ENCODE data around the gene FBRSL1. TPM values are rescaled to one million over a fixed set of nuclear protein-coding genes. Genes with fewer than 3 reads are reported as not detected.

FBRSL1 gene
- total and polyA plus RNA-seq, 2 of the 8 experiments (the other 6 are each of a cell fraction or from before 2014, with no cell fraction given), result 18.4 to 109 TPM

- H3K56ac ChIP-seq (replicated peaks; ENCODE audit: insufficient read length, low read depth, low read length), result no peak overlapping the region
- no peak for TF ChIP-seq ATF2 (IDR thresholded peaks at IDR 0.05; ENCODE audit: low read length)
- H3K23ac ChIP-seq (ENCODE audit: insufficient read length), result no peak overlapping the region
- FAIRE-seq, result no peak
- H3K4me1 ChIP-seq (replicated peaks in 1 of 4; ENCODE audit: control insufficient read depth in 3 of 4, insufficient read depth in 4 of 4, low read length in 3 of 4), result peaks cover 0 to 15% (median 11%) of the 10 kb centered on the region in 4 experiments; a peak in 6 of 7 replicates
- H3K79me2 ChIP-seq (ENCODE audit: control insufficient read depth in 1 of 2, insufficient read depth in 2 of 2, low read length in 2 of 2), result no peaks in the 10 kb centered on the region
- no peak overlapping the region for H3K9ac ChIP-seq (replicated peaks in 1 of 4; ENCODE audit: extremely low read depth in 1 of 4, low read depth in 3 of 4, low read length in 3 of 4)
- no peak overlapping the region for H2BK20ac ChIP-seq (ENCODE audit: low read length)
- H3K27ac ChIP-seq (ENCODE audit: low read depth, low read length), result no peak overlapping the region
- H4K8ac ChIP-seq (ENCODE audit: extremely low read depth, insufficient read depth, low read length), result no peak overlapping the region
- H4K20me1 ChIP-seq (replicated peaks in 1 of 2; ENCODE audit: control insufficient read depth in 1 of 2, insufficient read depth in 2 of 2, low read length in 2 of 2), result peaks cover 4 to 13% of the 10 kb centered on the region in 2 experiments
- H3K23me2 ChIP-seq (ENCODE audit: low read depth, low read length), result no peaks in the 10 kb centered on the region
- no peak overlapping the region for H2AFZ ChIP-seq (ENCODE audit: low read length)
- no peak overlapping the region for H2BK5ac ChIP-seq (ENCODE audit: low read depth, low read length)
- H4K91ac ChIP-seq (replicated peaks; ENCODE audit: insufficient read length, low read length), result no peak overlapping the region
- H3K36me3 ChIP-seq (ENCODE audit: control insufficient read depth in 2 of 4, insufficient read depth in 4 of 4, low read length in 3 of 4), result peaks cover 0 to 7% (median 0%) of the 10 kb centered on the region in 4 experiments; a peak in 1 of 8 replicates
- H3K79me1 ChIP-seq (ENCODE audit: low read depth, low read length), result no peaks in the 10 kb centered on the region; the same call in 1 of the 2 replicates
- no peak overlapping the region for H2BK12ac ChIP-seq (ENCODE audit: low read depth, low read length)
- H3K14ac ChIP-seq (ENCODE audit: insufficient read length), result no peak overlapping the region
- H3K18ac ChIP-seq (ENCODE audit: extremely low read depth, low read length), result no peak overlapping the region
- H2BK15ac ChIP-seq (ENCODE audit: low read length), result no peak overlapping the region
- no peak overlapping the region for H3K4me3 ChIP-seq (ENCODE audit: extremely low read depth in 1 of 4, insufficient read depth in 2 of 4, low read depth in 3 of 4, low read length in 4 of 4)
- H2AK5ac ChIP-seq (ENCODE audit: low read depth, low read length), result no peak overlapping the region
- CTCF ChIA-PET (ENCODE audit: partially characterized antibody), result interaction anchor here (0.6 to 8.6 kb wide), 7 partner anchors 9 to 112 kb away, joined by 3 to 83 read pairs (median 4); no protein-coding TSS in a partner anchor
- H3K4me2 ChIP-seq (ENCODE audit: insufficient read depth in 1 of 2, low read depth in 2 of 2, low read length in 2 of 2), result no peak overlapping the region
- no peak for DNase-seq (ENCODE audit: low read depth in 1 of 2, low spot score in 2 of 2)
- H3K4ac ChIP-seq (replicated peaks; ENCODE audit: insufficient read length, low read depth, low read length), result no peak overlapping the region
- peaks cover 20 to 32% of the 10 kb centered on the region in 2 experiments for H3K9me3 ChIP-seq (ENCODE audit: insufficient read depth in 2 of 2, low read depth in 1 of 2, low read length in 1 of 2)
- POLR2A ChIA-PET (ENCODE audit: partially characterized antibody), result interaction anchor here (1.3 to 1.8 kb wide), 2 partner anchors 13 to 52 kb away, joined by 4 read pairs; no protein-coding TSS in a partner anchor
- peaks cover 0 to 30% (median 27%) of the 10 kb centered on the region in 4 experiments; a peak in 5 of 7 replicates for H3K27me3 ChIP-seq (replicated peaks in 1 of 4; ENCODE audit: control insufficient read depth in 3 of 4, extremely low read depth in 1 of 4, insufficient read depth in 3 of 4, low read length in 3 of 4)
- WGBS, 2 experiments (ENCODE audit: extremely low coverage in 1 of 2, insufficient coverage in 1 of 2, insufficient read length in 1 of 2, insufficient replicate concordance in 2 of 2, low coverage in 1 of 2, low lambda C conversion rate in 2 of 2, missing lambda C conversion rate in 1 of 2), result 83% methylated on average over 8 of the region's 11 CpGs; no CpG with 5 or more reads in 1 of the 2 experiments
- H4K5ac ChIP-seq (ENCODE audit: insufficient read length, low read depth, low read length), result no peak overlapping the region
- no peak overlapping the region for H2BK120ac ChIP-seq (replicated peaks; ENCODE audit: low read depth, low read length)
These were observed 37.9 kb downstream of the FBRSL1 start for GRCh38 chr12:132527883-132528264.
